Choroid plexus epithelial cell (primary cell): ENCODE data around the gene PIK3C2A.
"Not testable (repeated sequence)": the region's sequence is repeated elsewhere in the genome, so short reads cannot be mapped to it uniquely, and the experiment has no call there.

ENCODE experiments used
- DNase-seq: peaks from one replicate; pipeline ENCODE4 v3.0.0-alpha.2; 2010; ENCODE audit warnings: low read depth
- H3K4me3 ChIP-seq: 2 replicates; pipeline ENCODE4 v1.5.1; 2011; ENCODE audit warnings: low read depth, mild to moderate bottlenecking, control low read depth, low read length, moderate library complexity
- CTCF ChIP-seq: conservative IDR thresholded peaks from 2 replicates; pipeline ENCODE4 v1.5.1; 2011; ENCODE audit warnings: low read depth, mild to moderate bottlenecking, control low read depth, inconsistent platforms, low read length, moderate library complexity

The PIK3C2A gene

GRCh38 chr11:17240780-17241179 lies 33.0 kb upstream of the PIK3C2A start:
- DNase-seq: no peak
- no peak overlapping the region for H3K4me3 ChIP-seq
- no peak for TF ChIP-seq CTCF

GRCh38 chr11:17239927-17240326 lies 32.1 kb upstream of the PIK3C2A start:
- DNase-seq, H3K4me3 ChIP-seq: not testable (repeated sequence)

- DNase-seq: no peak
- TF ChIP-seq CTCF: no peak
- H3K4me3 ChIP-seq: no peak overlapping the region
Measured at GRCh38 chr11:17238377-17238776, 30.6 kb upstream of the PIK3C2A start.

GRCh38 chr11:17233101-17233500 lies 25.3 kb upstream of the PIK3C2A start:
- DNase-seq: no peak
- no peak overlapping the region for H3K4me3 ChIP-seq

GRCh38 chr11:17230867-17231851 lies 23.4 kb upstream of the PIK3C2A start:
- H3K4me3 ChIP-seq: no peak overlapping the region
- DNase-seq: no peak
- TF ChIP-seq CTCF: no peak

More at GRCh38 chr11:17233101-17233500, 25.3 kb upstream of the PIK3C2A start:
- TF ChIP-seq CTCF: no peak

- no peak for TF ChIP-seq CTCF
- no peak overlapping the region for H3K4me3 ChIP-seq
- no peak for DNase-seq
Measured at GRCh38 chr11:17229481-17230152, 21.8 kb upstream of the PIK3C2A start.

- not testable (repeated sequence) for H3K4me3 ChIP-seq, DNase-seq
Measured at GRCh38 chr11:17228186-17228925, 20.6 kb upstream of the PIK3C2A start.
